ENCODE results near the gene ALDH7A1.

Gene ALDH7A1

DNA sequence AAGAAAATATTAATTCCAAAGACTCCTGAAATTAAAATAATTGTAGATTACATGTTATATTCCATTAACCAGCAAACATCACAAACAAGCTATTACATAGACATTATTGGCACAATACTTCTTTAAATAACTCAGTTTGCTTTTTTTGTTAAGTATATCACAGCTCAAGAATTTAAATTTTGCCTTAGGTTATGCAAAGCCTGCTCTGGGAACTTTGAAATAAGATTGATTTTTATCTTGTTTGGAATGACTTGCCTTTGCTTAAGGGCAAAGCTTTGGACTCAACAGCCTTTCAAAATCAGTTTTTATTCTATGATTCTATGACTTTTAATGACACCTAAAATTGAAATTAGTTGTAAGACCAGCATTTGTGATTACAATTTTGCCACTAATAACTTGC, 78.2 kb downstream of the ALDH7A1 start:
- no peak overlapping the region for H3K4me3 ChIP-seq (replicated peaks; ENCODE audit: low read depth, low read length)
- TF ChIP-seq CTCF (IDR thresholded peaks at IDR 0.05; ENCODE audit: low read depth, low read length, missing control alignments) = no peak
- DNase-seq (ENCODE audit: extremely low read depth, low read depth) = no peak

GRCh38 chr5:126516133-126516532, 78.9 kb downstream of the ALDH7A1 start:
- no peak for TF ChIP-seq CTCF (IDR thresholded peaks at IDR 0.05; ENCODE audit: low read depth, low read length, missing control alignments)
- no peak overlapping the region for H3K4me3 ChIP-seq (replicated peaks; ENCODE audit: low read depth, low read length)
- no peak for DNase-seq (ENCODE audit: extremely low read depth, low read depth)

- no peak for TF ChIP-seq CTCF (IDR thresholded peaks at IDR 0.05; ENCODE audit: low read depth, low read length, missing control alignments)
- DNase-seq (ENCODE audit: extremely low read depth, low read depth) = no peak
- no peak overlapping the region for H3K4me3 ChIP-seq (replicated peaks; ENCODE audit: low read depth, low read length)
These were observed 79.7 kb downstream of the ALDH7A1 start for GRCh38 chr5:126515337-126515736.

DNA sequence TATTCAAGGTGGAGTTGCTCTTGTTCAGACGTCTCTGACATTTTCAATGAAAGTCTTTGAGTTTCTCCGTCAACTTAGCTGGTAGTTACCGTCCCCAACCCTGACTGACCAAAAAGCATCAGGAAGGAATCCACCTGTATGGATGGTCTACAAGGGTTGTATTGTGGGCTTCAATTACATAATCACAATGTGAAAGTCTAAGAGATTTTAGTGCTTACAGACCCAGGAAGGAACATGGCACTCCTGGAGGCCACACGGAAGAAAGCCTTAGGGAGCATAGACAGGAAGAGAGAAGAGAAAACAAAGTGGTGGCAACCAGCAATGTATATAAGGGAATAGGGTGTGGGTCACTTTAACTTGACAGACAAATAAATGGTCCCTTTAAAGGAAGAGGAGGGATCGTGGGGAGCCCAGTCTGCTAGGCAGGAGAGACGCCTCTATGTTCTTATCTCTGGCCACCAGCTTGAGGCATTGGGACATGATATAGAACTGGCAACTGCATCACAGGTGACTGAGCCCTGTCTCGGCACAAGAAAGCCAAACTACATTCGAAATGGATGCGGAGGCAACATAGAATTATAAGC, 80.4 kb downstream of the ALDH7A1 start:
- TF ChIP-seq CTCF (IDR thresholded peaks at IDR 0.05; ENCODE audit: low read depth, low read length, missing control alignments) = no peak
- no peak for DNase-seq (ENCODE audit: extremely low read depth, low read depth)
- H3K4me3 ChIP-seq (replicated peaks; ENCODE audit: low read depth, low read length) = no peak overlapping the region

DNA sequence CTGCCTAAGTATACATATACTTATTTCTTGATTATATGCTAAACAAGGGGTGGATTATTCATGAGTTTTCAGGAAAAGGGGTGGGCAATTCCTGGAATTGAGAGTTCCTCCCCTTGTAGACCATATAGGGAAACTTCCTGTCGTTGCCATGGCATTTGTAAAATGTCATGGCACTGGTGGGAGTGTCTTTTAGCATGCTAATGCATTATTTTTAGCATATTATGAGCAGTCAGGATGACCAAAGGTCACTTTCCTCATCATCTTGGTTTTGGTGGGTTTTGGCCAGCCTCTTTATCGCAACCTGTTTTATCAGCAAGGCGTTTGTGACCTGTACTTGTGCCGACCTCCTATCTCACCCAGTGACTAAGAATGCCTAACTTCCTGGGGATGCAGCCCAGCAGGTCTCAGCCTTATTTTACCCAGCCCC, 80.9 kb downstream of the ALDH7A1 start:
- TF ChIP-seq CTCF (IDR thresholded peaks at IDR 0.05; ENCODE audit: low read depth, low read length, missing control alignments) = no peak
- DNase-seq (ENCODE audit: extremely low read depth, low read depth) = no peak
- no peak overlapping the region for H3K4me3 ChIP-seq (replicated peaks; ENCODE audit: low read depth, low read length)

DNA sequence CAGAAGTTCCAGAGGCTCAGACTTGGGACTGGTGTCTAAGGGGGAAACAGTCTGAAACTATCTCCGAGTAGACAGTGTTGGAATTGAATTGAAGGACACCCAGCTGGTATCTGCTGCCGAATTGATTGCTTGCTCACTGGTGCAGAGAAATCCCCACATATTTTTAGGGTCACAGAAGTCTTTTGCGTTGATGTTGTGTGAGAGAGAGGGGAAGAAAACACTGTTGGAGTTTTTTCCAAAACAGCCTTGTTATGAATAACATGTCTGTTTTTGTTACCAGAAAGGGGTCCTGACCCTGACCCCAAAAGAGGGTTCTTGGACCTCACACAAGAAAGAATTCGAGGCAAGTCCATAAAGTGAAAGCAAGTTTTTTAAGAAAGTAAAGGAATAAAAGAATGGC, 81.3 kb downstream of the ALDH7A1 start:
- H3K4me3 ChIP-seq (replicated peaks; ENCODE audit: low read depth, low read length) = no peak overlapping the region
- no peak for DNase-seq (ENCODE audit: extremely low read depth, low read depth)
- no peak for TF ChIP-seq CTCF (IDR thresholded peaks at IDR 0.05; ENCODE audit: low read depth, low read length, missing control alignments)

DNA sequence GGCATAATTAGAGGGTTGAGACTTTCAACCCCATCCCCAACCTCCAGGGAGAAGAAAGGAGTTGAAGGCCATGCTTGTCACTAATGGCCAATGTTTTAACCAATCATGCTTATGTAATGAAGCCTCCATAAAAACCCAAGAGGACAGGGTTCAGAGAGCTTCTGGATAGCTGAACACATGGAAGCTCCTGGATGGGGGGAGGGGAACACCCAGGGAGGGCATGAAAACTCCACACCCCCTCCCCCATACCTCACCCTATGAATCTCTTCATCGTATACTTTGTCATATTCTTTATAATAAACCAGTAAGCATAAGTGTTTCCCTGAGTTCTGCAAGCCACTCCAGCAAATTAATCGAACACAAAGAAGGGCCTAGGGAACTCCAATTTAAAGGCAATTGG, 81.7 kb downstream of the ALDH7A1 start:
- no peak for TF ChIP-seq CTCF (IDR thresholded peaks at IDR 0.05; ENCODE audit: low read depth, low read length, missing control alignments)
- DNase-seq (ENCODE audit: extremely low read depth, low read depth) = no peak
- no peak overlapping the region for H3K4me3 ChIP-seq (replicated peaks; ENCODE audit: low read depth, low read length)

Measured in HFF-Myc (cell line).